ENCODE results near the gene ZNF213. TPM values are rescaled to one million over a fixed set of nuclear protein-coding genes. Genes with fewer than 3 reads are reported as not detected.

The ZNF213 gene
- total RNA-seq, 1 donor from 2014 or later, result 7.6 TPM

DNA sequence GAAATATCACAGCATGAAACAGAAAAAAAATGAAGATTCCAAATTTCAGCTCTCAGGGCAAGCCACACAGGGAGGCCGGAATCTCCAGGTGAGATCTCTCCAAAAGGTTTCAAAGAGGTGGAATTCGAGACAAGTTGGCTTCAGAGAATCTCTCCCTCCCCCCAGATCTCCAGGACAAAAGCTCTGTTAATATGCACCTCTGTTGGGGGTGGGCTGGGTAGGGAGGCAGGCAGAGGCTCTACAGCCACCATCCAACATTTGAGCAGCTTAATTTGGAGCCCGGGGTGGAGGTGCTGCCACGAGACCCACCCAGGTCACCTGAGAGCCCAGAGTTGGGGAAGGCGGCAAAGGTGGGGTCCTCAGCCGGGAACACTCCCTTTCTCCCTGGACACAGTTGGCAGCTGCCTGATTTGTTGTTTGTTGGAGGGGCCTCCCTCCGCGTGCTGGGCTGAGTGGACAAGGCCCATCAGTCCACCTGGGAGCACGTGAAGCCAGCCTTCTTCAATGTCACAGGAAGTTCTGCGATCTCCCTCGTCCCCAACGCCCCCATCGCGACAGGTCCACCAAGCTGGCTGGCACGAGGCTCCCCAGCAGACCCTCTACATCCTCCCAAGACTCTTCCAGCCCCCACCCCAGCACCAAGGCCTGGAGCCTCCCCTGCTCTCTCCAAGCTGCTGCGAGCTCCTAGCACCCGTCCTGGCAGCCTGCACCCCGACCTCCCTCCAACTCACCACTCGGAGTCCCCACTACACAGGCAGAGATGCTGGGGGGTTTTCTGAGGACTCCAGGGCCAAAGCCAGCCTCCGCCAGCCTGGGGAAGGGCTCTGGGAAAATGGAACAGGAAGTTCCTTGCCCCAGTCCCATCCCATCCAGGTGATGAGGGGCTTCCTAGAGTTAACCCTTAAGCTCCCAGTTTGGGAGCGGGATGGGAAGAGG lies 36.1 kb upstream of the ZNF213 start, which contains the start of gene ZSCAN10:
Gene ZSCAN10 (minus strand): TSS at position 836 of the 936 bp plus-strand sequence. CDS start 6,357 bp downstream, outside the sequence.
- intact Hi-C loops (cut with DNase I), result no loop called here
- Histone ChIP-seq H3K27ac (no peak within 1 kb of the TSS), H3K36me3 (no peaks in the 10 kb centered on the region), H3K4me1 (peaks cover 5% of the 10 kb centered on the region), H3K4me3 (peak within 1 kb of the TSS; percentile 2 to 15), H3K27me3 (no peaks in the 10 kb centered on the region), H3K9me3 (no peaks in the 10 kb centered on the region)
- TF ChIP-seq CTCF (IDR thresholded peaks at IDR 0.05) (no peak), POLR2A (IDR thresholded peaks at IDR 0.05) (no peak), POLR2AphosphoS5 (IDR thresholded peaks at IDR 0.05; ENCODE audit: insufficient read depth in 1 of 2, low read depth in 1 of 2) (no peak)
- no peak for DNase-seq (ENCODE audit: extremely low spot score in 2 of 2)

- no peak for DNase-seq (ENCODE audit: extremely low spot score in 2 of 2)
- Histone ChIP-seq H3K4me3 (no peak overlapping the region), H3K4me1 (peaks cover 5% of the 10 kb centered on the region), H3K36me3 (no peaks in the 10 kb centered on the region), H3K27me3 (no peaks in the 10 kb centered on the region), H3K9me3 (no peaks in the 10 kb centered on the region), H3K27ac (no peak overlapping the region)
- intact Hi-C loops (cut with DNase I), result no loop called here
- TF ChIP-seq CTCF (IDR thresholded peaks at IDR 0.05) (no peak), POLR2AphosphoS5 (IDR thresholded peaks at IDR 0.05; ENCODE audit: insufficient read depth in 1 of 2, low read depth in 1 of 2) (no peak), POLR2A (IDR thresholded peaks at IDR 0.05) (no peak)
Measured at GRCh38 chr16:3099395-3099731, 35.5 kb upstream of the ZNF213 start.

- Histone ChIP-seq H3K4me1 (peaks cover 5% of the 10 kb centered on the region), H3K27me3 (no peaks in the 10 kb centered on the region), H3K36me3 (no peaks in the 10 kb centered on the region), H3K4me3 (peak overlapping the region; percentile 2 to 15), H3K27ac (no peak overlapping the region), H3K9me3 (no peaks in the 10 kb centered on the region)
- no peak for TF ChIP-seq POLR2AphosphoS5 (IDR thresholded peaks at IDR 0.05; ENCODE audit: insufficient read depth in 1 of 2, low read depth in 1 of 2)
- no peak for TF ChIP-seq CTCF (IDR thresholded peaks at IDR 0.05)
- TF ChIP-seq POLR2A (IDR thresholded peaks at IDR 0.05), result no peak
- intact Hi-C loops (cut with DNase I), result no loop called here
- DNase-seq (ENCODE audit: extremely low spot score in 2 of 2), result no peak
Measured at GRCh38 chr16:3099732-3100499, 34.9 kb upstream of the ZNF213 start.

DNA sequence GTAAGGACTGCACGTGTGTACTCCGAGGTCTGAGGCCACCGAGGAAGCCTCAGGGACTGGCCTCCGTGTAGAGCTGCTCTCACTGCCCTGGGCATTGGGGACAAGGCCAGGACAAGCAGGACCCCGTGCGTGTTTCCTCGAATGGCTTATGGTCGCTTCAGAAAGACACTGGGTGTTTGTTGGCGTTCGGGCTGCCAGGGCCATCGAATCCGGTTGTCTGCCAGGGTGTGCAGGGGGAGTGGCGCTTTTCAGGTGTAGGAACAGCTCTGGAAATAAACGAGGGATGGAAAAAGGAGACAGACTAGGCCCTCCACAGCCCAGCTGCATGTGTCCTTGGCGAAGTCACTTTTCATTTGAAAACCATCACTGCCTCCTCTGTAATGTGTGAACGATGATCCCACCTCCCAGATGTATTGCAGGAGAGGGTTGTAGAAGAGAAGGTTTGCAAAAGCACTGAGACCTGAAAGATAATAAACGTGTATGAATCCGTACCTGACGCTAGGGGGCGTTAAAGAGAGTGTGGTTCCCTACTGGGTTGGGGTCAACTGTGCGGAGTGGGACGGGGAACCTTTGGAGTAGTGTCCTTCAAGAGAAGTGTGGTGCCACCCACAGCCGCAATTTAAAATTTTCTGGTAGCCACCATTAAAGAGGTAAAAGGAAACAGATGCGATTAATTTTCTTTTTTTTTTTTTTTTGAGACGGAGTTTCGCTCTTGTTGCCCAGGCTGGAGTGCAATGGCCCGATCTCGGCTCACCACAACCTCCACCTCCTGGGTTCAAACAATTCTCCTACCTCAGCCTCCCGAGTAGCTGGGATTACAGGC lies 33.6 kb upstream of the ZNF213 start:
- H3K27ac ChIP-seq, result no peak overlapping the region
- intact Hi-C loops (cut with DNase I), result no loop called here
- DNase-seq (ENCODE audit: extremely low spot score in 2 of 2), result no peak
- TF ChIP-seq POLR2A (IDR thresholded peaks at IDR 0.05), result no peak
- no peak for TF ChIP-seq POLR2AphosphoS5 (IDR thresholded peaks at IDR 0.05; ENCODE audit: insufficient read depth in 1 of 2, low read depth in 1 of 2)
- no peak for TF ChIP-seq CTCF (IDR thresholded peaks at IDR 0.05)
- H3K36me3 ChIP-seq, result no peaks in the 10 kb centered on the region
- H3K4me1 ChIP-seq, result peaks cover 5% of the 10 kb centered on the region
- H3K27me3 ChIP-seq, result no peaks in the 10 kb centered on the region
- H3K4me3 ChIP-seq, result no peak overlapping the region
- H3K9me3 ChIP-seq, result no peaks in the 10 kb centered on the region
